CD14-positive monocyte (primary cell): ENCODE results near the gene ID1. TPM values are rescaled to one million over a fixed set of nuclear protein-coding genes. Genes with fewer than 3 reads are reported as not detected.

Experiments
- DNase-seq, 3 donors: peaks; one replicate each; pipeline ENCODE4 v3.0.0-alpha.2; 2011 to 2022
- H2AFZ ChIP-seq: 2 replicates; pipeline ENCODE4 v1.6.0; 2012; ENCODE audit warnings: mild to moderate bottlenecking, low read depth, low read length, inconsistent platforms; ENCODE audit not compliant: insufficient read depth, poor library complexity, severe bottlenecking
- H3K27ac ChIP-seq, 2 donors: 1 replicate in 1 of 2; 2 replicates in 1 of 2; pipeline ENCODE4 v1.5.1; 2012 to 2013; ENCODE audit warnings: low read length in 2 of 2, control low read depth in 1 of 2, inconsistent platforms in 1 of 2, low read depth in 1 of 2, mild to moderate bottlenecking in 1 of 2
- H3K27me3 ChIP-seq, 2 donors: one replicate each; pipeline versions ENCODE4 v1.6.0 to v1.6.1; 2011 to 2013; ENCODE audit warnings: low read length in 2 of 2; ENCODE audit not compliant: control insufficient read depth in 2 of 2, insufficient read depth in 2 of 2
- H3K36me3 ChIP-seq, 2 donors: replicated peaks in 1 of 2; 1 replicate in 1 of 2; 2 replicates in 1 of 2; pipeline versions ENCODE4 v1.5.1 to v1.6.1; 2012 to 2013; ENCODE audit warnings: low read length in 2 of 2, control low read depth in 1 of 2, inconsistent platforms in 1 of 2, mild to moderate bottlenecking in 1 of 2; ENCODE audit not compliant: insufficient read depth in 2 of 2, control insufficient read depth in 1 of 2
- H3K4me1 ChIP-seq, 2 donors: 1 replicate in 1 of 2; 2 replicates in 1 of 2; pipeline versions ENCODE4 v1.5.1 to v1.6.1; 2012 to 2013; ENCODE audit warnings: low read length in 2 of 2, control low read depth in 1 of 2, inconsistent platforms in 1 of 2, mild to moderate bottlenecking in 1 of 2, moderate library complexity in 1 of 2; ENCODE audit not compliant: insufficient read depth in 2 of 2, control insufficient read depth in 1 of 2
- H3K4me2 ChIP-seq: replicated peaks from 2 replicates; pipeline ENCODE3; 2012; ENCODE audit warnings: low read length, moderate library complexity, mild to moderate bottlenecking; ENCODE audit not compliant: poor library complexity, severe bottlenecking; ENCODE audit errors: extremely low read depth
- H3K4me3 ChIP-seq, 3 experiments: fragments of 200-600 bp in 1 of 3; sonication (generic) in 1 of 3; replicated peaks in 1 of 3; 1 replicate in 2 of 3; 2 replicates in 1 of 3; pipeline ENCODE4 v1.5.1; 2011 to 2013; ENCODE audit warnings: low read length in 3 of 3, mild to moderate bottlenecking in 3 of 3, control low read depth in 2 of 3, low read depth in 2 of 3, inconsistent platforms in 1 of 3, moderate library complexity in 1 of 3
- H3K79me2 ChIP-seq: 2 replicates; pipeline ENCODE4 v1.6.0; 2012; ENCODE audit warnings: mild to moderate bottlenecking, control low read depth, inconsistent platforms, low read length, moderate library complexity; ENCODE audit not compliant: insufficient read depth
- H3K9ac ChIP-seq: 2 replicates; pipeline ENCODE4 v1.6.0; 2017; ENCODE audit warnings: low read length, mild to moderate bottlenecking; ENCODE audit not compliant: insufficient read depth, poor library complexity, severe bottlenecking
- H3K9me3 ChIP-seq, 2 donors: replicated peaks in 1 of 2; 1 replicate in 1 of 2; 2 replicates in 1 of 2; pipeline versions ENCODE4 v1.5.1 to v1.6.1; 2012 to 2013; ENCODE audit warnings: low read length in 2 of 2, control low read depth in 1 of 2; ENCODE audit not compliant: control insufficient read depth in 1 of 2, insufficient read depth in 1 of 2
- H4K20me1 ChIP-seq: 2 replicates; pipeline ENCODE4 v1.6.0; 2012; ENCODE audit warnings: mild to moderate bottlenecking, low read length, control low read depth, moderate library complexity; ENCODE audit not compliant: insufficient read depth
- H3K27ac Mint-ChIP-seq, 7 donors: one replicate each; pipeline ENCODE4 v1.8.0; 2020; ENCODE audit warnings: mild to moderate bottlenecking in 7 of 7, mixed read lengths in 7 of 7, moderate library complexity in 6 of 7, inconsistent platforms in 2 of 7
- H3K27me3 Mint-ChIP-seq, 3 donors: one replicate each; pipeline ENCODE4 v1.8.0; 2021 to 2022; ENCODE audit warnings: low read depth in 3 of 3, mild to moderate bottlenecking in 3 of 3, mixed read lengths in 3 of 3, moderate library complexity in 3 of 3, inconsistent platforms in 1 of 3
- H3K36me3 Mint-ChIP-seq, 2 donors: one replicate each; pipeline ENCODE4 v1.8.0; 2020; ENCODE audit warnings: mixed read lengths in 2 of 2, inconsistent platforms in 1 of 2, mild to moderate bottlenecking in 1 of 2
- H3K4me1 Mint-ChIP-seq: one replicate; pipeline ENCODE4 v1.8.0; 2020; ENCODE audit warnings: mild to moderate bottlenecking, mixed read lengths
- H3K4me3 Mint-ChIP-seq, 2 donors: one replicate each; pipeline ENCODE4 v1.8.0; 2020; ENCODE audit warnings: mild to moderate bottlenecking in 2 of 2, mixed read lengths in 2 of 2, moderate library complexity in 1 of 2
- H3K9me3 Mint-ChIP-seq, 7 donors: one replicate each; pipeline ENCODE4 v1.8.0; 2020 to 2022; ENCODE audit warnings: mixed read lengths in 7 of 7, mild to moderate bottlenecking in 6 of 7, moderate library complexity in 6 of 7, inconsistent platforms in 2 of 7
- CTCF ChIP-seq: fragments of 200-600 bp; IDR thresholded peaks from one replicate; pipeline ENCODE4 v1.8.0; 2022; ENCODE audit warnings: antibody characterized with exemption, mild to moderate bottlenecking
- WGBS: methylation state at CpG from one replicate; pipeline ENCODE4 v1.1.5; 2013; ENCODE audit warnings: missing lambda C conversion rate; ENCODE audit not compliant: insufficient coverage; 5-methylcytosine and 5-hydroxymethylcytosine counted together
- intact Hi-C, 2 donors: fragments of 100-400 bp; cut with micrococcal nuclease; formaldehyde crosslinking; loops; one replicate each; pipeline versions ENCODE4 v1.15.0 to v1.15.1; 2023
- polyA plus RNA-seq, 3 donors: library from polyadenylated mRNA; depleted of rRNA in 1 of 3; unstranded in 2 of 3; stranded (reverse) in 1 of 3; fragments of 300-500 nt in 2 of 3; fragments of >200 nt in 1 of 3; fragmentation: Illumina TruSeq in 2 of 3; gene quantifications; 1 replicate in 2 of 3; 2 replicates in 1 of 3; pipeline ENCODE4 v1.2.3, GENCODE V29; 2012 to 2021

The ID1 gene
- polyA plus RNA-seq, 3 donors, result 3.9 to 129 (median 12.5) TPM

DNA sequence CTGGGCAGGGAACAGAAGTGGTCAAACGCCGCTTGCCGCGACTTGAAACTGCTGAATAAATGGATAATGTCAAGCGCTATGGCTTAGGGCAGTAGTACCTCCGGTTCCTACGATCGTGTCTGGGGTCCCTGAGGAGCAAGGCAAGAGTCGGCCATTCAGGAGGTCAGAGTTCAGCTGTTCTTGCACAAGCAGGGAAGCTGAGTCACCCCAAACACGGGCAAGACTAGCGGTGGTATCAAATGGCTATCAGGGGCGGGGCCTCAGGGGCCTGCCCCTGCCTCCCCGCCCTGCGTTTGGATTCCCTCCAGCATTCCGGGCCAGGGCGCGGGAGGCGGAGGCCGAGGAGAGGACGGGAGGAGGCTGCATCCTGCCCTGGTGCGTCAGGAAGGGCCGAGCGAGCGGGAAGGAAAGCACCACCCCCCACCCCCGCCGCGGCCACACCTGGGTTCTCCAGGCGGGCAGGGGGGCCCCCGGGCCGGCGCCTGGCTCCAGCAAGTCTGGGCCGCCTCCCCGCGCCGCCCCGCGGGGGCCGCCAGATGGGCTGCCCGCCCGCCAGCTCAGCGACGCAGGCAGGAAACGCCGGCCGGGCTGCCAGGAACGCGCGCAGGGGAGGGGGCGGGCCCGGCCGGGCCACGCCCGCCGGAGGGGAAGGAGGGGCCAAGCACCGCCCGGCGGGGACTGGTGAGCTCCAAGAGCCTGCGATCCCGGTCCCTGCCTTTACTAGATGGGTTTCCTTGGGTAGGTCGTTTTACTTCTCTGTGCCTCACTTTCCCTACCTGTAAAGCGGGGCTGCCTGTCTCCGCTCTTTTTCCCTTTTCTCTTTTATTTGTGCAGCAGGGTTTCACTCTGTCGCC is 32.2 kb upstream of the ID1 start:
- Mint-ChIP-seq H3K9me3 (peaks cover 0 to 3% (median 2%) of the 10 kb centered on the region in 7 donors), H3K4me1 (peaks cover 28% of the 10 kb centered on the region), H3K36me3 (peaks cover 28 to 35% of the 10 kb centered on the region in 2 donors), H3K27me3 (no peaks in the 10 kb centered on the region), H3K27ac (peak overlapping the region; percentile 94 to 97 (median 96)), H3K4me3 (peak overlapping the region; percentile 87 to 94)
- intact Hi-C loops, result loop anchor here (2.0 kb wide), 1 partner anchor 32 kb away; the partner anchor contains the start of gene ID1 (in 2 of the 2)
- Histone ChIP-seq H3K36me3 (peaks cover 25 to 35% of the 10 kb centered on the region in 2 donors), H3K79me2 (no peaks in the 10 kb centered on the region), H3K9me3 (no peaks in the 10 kb centered on the region), H3K4me2 (peak overlapping the region; percentile 95), H3K27me3 (no peaks in the 10 kb centered on the region), H4K20me1 (peaks cover 17% of the 10 kb centered on the region), H3K27ac (peak overlapping the region; percentile 83 to 86), H3K4me1 (peaks cover 15 to 20% of the 10 kb centered on the region in 2 donors), H3K9ac (peak overlapping the region; percentile 81), H3K4me3 (peak overlapping the region; percentile 47 to 85 (median 60)), H2AFZ (peak overlapping the region; percentile 69)
- WGBS, result under 1% methylated on average over 48 of the region's 63 CpGs
- DNase-seq, result peak; percentile 92 to 95 (median 93)
- TF ChIP-seq CTCF, result no peak

- no peaks in the 10 kb centered on the region for H3K27me3 Mint-ChIP-seq
These were observed 31.4 kb upstream of the ID1 start for GRCh38 chr20:31573555-31574321.

More at GRCh38 chr20:31573555-31574321, 31.4 kb upstream of the ID1 start:
- peaks cover 24 to 32% of the 10 kb centered on the region in 2 donors for H3K36me3 Mint-ChIP-seq
- H3K27me3 ChIP-seq, result no peaks in the 10 kb centered on the region
- H3K27ac ChIP-seq, result peak overlapping the region; percentile 26 to 86
- H3K9ac ChIP-seq, result peak overlapping the region; percentile 81
- no peaks in the 10 kb centered on the region for H3K79me2 ChIP-seq
- H3K4me1 Mint-ChIP-seq, result peaks cover 24% of the 10 kb centered on the region
- H3K4me2 ChIP-seq, result peak overlapping the region; percentile 95
- peak overlapping the region; percentile 81 to 96 (median 93) for H3K27ac Mint-ChIP-seq
- peak overlapping the region; percentile 46 to 85 (median 48) for H3K4me3 ChIP-seq
- peaks cover 15 to 20% of the 10 kb centered on the region in 2 donors for H3K4me1 ChIP-seq
- peak overlapping the region; percentile 56 for H2AFZ ChIP-seq
- WGBS, result 22% methylated on average over 7 of the region's 19 CpGs
- H3K36me3 ChIP-seq, result peaks cover 17 to 27% of the 10 kb centered on the region in 2 donors
- TF ChIP-seq CTCF, result no peak
- peaks cover 0 to 5% (median 3%) of the 10 kb centered on the region in 7 donors for H3K9me3 Mint-ChIP-seq
- no peaks in the 10 kb centered on the region for H3K9me3 ChIP-seq
- peak overlapping the region; percentile 87 to 94 for H3K4me3 Mint-ChIP-seq
- peaks cover 8% of the 10 kb centered on the region for H4K20me1 ChIP-seq
- no peak for DNase-seq
- intact Hi-C loops, result loop anchor here (2.0 kb wide), 1 partner anchor 31 kb away; the partner anchor contains the start of gene ID1 (in 2 of the 2)
